ENCODE data around the gene MEIKIN. TPM values are rescaled to one million over a fixed set of nuclear protein-coding genes. Genes with fewer than 3 reads are reported as not detected.
"Not testable (repeated sequence)": the region's sequence is repeated elsewhere in the genome, so short reads cannot be mapped to it uniquely, and the experiment has no call there.

MEIKIN gene
- total and polyA plus RNA-seq, 9 donors: 0.29 TPM; not detected in 8

GRCh38 chr5:131926168-131926567 is 19.3 kb downstream of the MEIKIN start:
- no peaks in the 10 kb centered on the region for H3K4me1 ChIP-seq (ENCODE audit: insufficient read depth)
- no peak overlapping the region for H3K27ac ChIP-seq
- WGBS, 3 donors: 60 to 89% (median 69%) methylated on average over 3 of the region's 3 CpGs
- intact Hi-C loops (cut with DNase I): no loop called here
- TF ChIP-seq EP300 (IDR thresholded peaks at IDR 0.05) (no peak), POLR2A (IDR thresholded peaks at IDR 0.05) (no peak)
- TF ChIP-seq, protein P1, sequence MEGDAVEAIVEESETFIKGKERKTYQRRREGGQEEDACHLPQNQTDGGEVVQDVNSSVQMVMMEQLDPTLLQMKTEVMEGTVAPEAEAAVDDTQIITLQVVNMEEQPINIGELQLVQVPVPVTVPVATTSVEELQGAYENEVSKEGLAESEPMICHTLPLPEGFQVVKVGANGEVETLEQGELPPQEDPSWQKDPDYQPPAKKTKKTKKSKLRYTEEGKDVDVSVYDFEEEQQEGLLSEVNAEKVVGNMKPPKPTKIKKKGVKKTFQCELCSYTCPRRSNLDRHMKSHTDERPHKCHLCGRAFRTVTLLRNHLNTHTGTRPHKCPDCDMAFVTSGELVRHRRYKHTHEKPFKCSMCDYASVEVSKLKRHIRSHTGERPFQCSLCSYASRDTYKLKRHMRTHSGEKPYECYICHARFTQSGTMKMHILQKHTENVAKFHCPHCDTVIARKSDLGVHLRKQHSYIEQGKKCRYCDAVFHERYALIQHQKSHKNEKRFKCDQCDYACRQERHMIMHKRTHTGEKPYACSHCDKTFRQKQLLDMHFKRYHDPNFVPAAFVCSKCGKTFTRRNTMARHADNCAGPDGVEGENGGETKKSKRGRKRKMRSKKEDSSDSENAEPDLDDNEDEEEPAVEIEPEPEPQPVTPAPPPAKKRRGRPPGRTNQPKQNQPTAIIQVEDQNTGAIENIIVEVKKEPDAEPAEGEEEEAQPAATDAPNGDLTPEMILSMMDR (IDR thresholded peaks at IDR 0.05): no peak
- no peaks in the 10 kb centered on the region for H3K27me3 ChIP-seq
- H3K4me3 ChIP-seq: no peak overlapping the region
- H3K9me3 ChIP-seq: no peaks in the 10 kb centered on the region
- DNase-seq: no peak
- no peaks in the 10 kb centered on the region for H3K36me3 ChIP-seq

- TF ChIP-seq EP300 (IDR thresholded peaks at IDR 0.05): no peak
- no peak for TF ChIP-seq POLR2A (IDR thresholded peaks at IDR 0.05)
- TF ChIP-seq, protein P1 (IDR thresholded peaks at IDR 0.05): no peak
- 43 to 47% (median 44%) methylated on average over 2 of the region's 2 CpGs for WGBS, 3 donors
- Histone ChIP-seq H3K4me3 (no peak overlapping the region), H3K36me3 (no peaks in the 10 kb centered on the region), H3K27me3 (no peaks in the 10 kb centered on the region), H3K4me1 (ENCODE audit: insufficient read depth) (no peaks in the 10 kb centered on the region), H3K9me3 (no peaks in the 10 kb centered on the region), H3K27ac (no peak overlapping the region)
- intact Hi-C loops (cut with DNase I): no loop called here
- no peak for DNase-seq
Observed at GRCh38 chr5:131916481-131916880, 29.0 kb downstream of the MEIKIN start.

DNA sequence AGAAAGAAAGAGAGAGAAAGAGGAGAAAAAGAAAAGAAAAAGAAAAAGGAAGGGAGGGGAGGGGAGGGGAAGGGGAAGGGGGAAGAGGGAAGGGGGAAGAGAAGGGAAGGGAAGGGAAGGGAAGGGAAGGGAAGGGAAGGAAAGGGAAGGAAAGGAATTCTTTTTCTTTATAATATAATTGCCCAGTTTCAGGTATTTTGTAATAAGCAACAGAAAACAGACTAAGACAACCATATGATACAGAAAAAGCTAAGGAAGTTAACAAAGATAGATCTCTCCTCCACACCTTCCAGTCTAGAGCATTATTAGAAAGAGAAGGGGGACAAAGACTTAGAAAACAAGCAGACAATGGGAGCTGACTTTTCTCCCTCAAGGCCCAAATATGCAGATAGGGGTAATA is 31.0 kb downstream of the MEIKIN start:
- no peak overlapping the region for H3K4me3 ChIP-seq
- H3K36me3 ChIP-seq: no peaks in the 10 kb centered on the region
- no peak overlapping the region for H3K27ac ChIP-seq
- H3K27me3 ChIP-seq: no peaks in the 10 kb centered on the region
- no peak for TF ChIP-seq POLR2A (IDR thresholded peaks at IDR 0.05)
- TF ChIP-seq EP300 (IDR thresholded peaks at IDR 0.05): no peak
- TF ChIP-seq, protein P1 (IDR thresholded peaks at IDR 0.05): no peak
- no peak for DNase-seq
- no peaks in the 10 kb centered on the region for H3K9me3 ChIP-seq
- intact Hi-C loops (cut with DNase I): no loop called here
- no peaks in the 10 kb centered on the region for H3K4me1 ChIP-seq (ENCODE audit: insufficient read depth)

- DNase-seq: no peak
- intact Hi-C loops (cut with DNase I): no loop called here
- Histone ChIP-seq H3K27ac (no peak overlapping the region), H3K27me3 (no peaks in the 10 kb centered on the region), H3K9me3 (no peaks in the 10 kb centered on the region), H3K4me1 (ENCODE audit: insufficient read depth) (no peaks in the 10 kb centered on the region), H3K36me3 (no peaks in the 10 kb centered on the region), H3K4me3 (no peak overlapping the region)
- 43 to 47% (median 47%) methylated on average over 3 of the region's 3 CpGs for WGBS, 3 donors
- TF ChIP-seq, protein P1 (IDR thresholded peaks at IDR 0.05): no peak
- TF ChIP-seq EP300 (IDR thresholded peaks at IDR 0.05) (no peak), POLR2A (IDR thresholded peaks at IDR 0.05) (no peak)
Observed at GRCh38 chr5:131913603-131914002, 31.9 kb downstream of the MEIKIN start.

DNA sequence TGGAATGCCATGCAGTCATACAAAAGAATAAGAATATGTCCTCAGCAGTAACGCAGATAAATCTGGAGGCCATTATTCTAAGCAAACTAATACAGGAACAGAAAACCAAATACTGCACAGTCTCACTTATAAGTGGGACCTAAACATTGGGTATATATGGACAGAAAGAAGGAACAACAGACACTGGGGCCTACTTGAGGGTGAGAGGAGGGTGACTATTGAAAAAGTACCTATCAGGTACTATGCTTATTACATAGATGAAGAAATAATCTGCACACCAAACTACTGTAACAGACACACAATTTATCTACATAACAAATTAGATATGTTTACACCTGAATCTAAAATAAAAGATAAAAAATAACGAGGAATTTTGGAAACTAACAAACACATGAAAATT is 38.8 kb downstream of the MEIKIN start:
- Histone ChIP-seq H3K36me3 (no peaks in the 10 kb centered on the region), H3K9me3 (no peaks in the 10 kb centered on the region), H3K27ac (no peak overlapping the region), H3K4me1 (ENCODE audit: insufficient read depth) (no peaks in the 10 kb centered on the region), H3K4me3 (no peak overlapping the region), H3K27me3 (no peaks in the 10 kb centered on the region)
- TF ChIP-seq POLR2A (IDR thresholded peaks at IDR 0.05) (no peak), EP300 (IDR thresholded peaks at IDR 0.05) (no peak)
- TF ChIP-seq, protein P1 (IDR thresholded peaks at IDR 0.05): no peak
- no peak for DNase-seq
- WGBS, 3 donors: 61 to 76% (median 73%) methylated on average over 2 of the region's 2 CpGs
- intact Hi-C loops (cut with DNase I): no loop called here

DNA sequence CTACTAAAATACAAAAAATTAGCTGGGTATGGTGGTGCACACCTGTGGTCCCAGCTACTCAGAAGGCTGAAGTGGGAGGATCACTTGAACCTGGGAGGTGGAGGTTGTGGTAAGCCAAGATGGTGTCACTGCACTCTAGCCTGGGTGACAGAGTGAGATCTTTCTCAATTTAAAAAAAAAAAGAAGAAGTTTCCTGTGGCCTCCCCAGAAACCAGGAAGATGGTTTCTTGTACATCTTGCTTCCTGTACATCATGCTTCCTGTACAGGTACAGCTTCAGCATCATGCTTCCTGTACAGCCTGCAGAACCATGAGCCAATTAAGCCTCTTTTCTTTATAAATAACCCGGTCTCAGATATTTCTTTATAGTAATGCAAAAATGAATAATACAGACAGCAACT is 43.2 kb downstream of the MEIKIN start:
- 79 to 88% (median 83%) methylated on average over 1 of the region's 1 CpG for WGBS, 3 donors
- H3K4me1 ChIP-seq (ENCODE audit: insufficient read depth); H3K27me3 ChIP-seq; intact Hi-C loops (cut with DNase I); H3K27ac ChIP-seq; H3K9me3 ChIP-seq; H3K36me3 ChIP-seq; H3K4me3 ChIP-seq; DNase-seq: not testable (repeated sequence)

Measured in ovary (tissue), 9 donors.